SK-N-SH (cell line): ENCODE measurements around the gene KRCC1. TPM values are rescaled to one million over a fixed set of nuclear protein-coding genes. Genes with fewer than 3 reads are reported as not detected.
"Not testable (repeated sequence)": the region's sequence is repeated elsewhere in the genome, so short reads cannot be mapped to it uniquely, and the experiment has no call there.

Experiments
- CTCF ChIA-PET: fragments of 300-600, 350-600 bp; formaldehyde crosslinking; extraction: SDS; loops from one replicate; lab custom pipeline; 2021; lab: Yijun Ruan, JAX
- POLR2A ChIA-PET: fragments of 350-600 bp; sonication (Branson Sonifier 250); formaldehyde crosslinking; extraction: SDS; loops from one replicate; lab custom pipeline; 2020; ENCODE audit warnings: antibody characterized with exemption, inconsistent platforms; lab: Yijun Ruan, JAX
- DNase-seq: peaks from one replicate; pipeline ENCODE4 v3.0.0; 2012
- H2AFZ ChIP-seq: fragments of 200-600 bp; sonication (generic); 2 replicates; pipeline ENCODE4 v1.8.1; 2016; ENCODE audit warnings: antibody characterized with exemption, mild to moderate bottlenecking, low read depth
- H3F3A ChIP-seq: fragments of 200-600 bp; sonication (generic); replicated peaks from 2 replicates; pipeline ENCODE3; 2016; ENCODE audit warnings: antibody characterized with exemption, mild to moderate bottlenecking; ENCODE audit not compliant: insufficient read depth
- H3K27ac ChIP-seq, 2 experiments: fragments of 200-500 bp in 1 of 2; fragments of 200-600 bp in 1 of 2; sonication (Bioruptor generic) in 1 of 2; sonication (generic), shearing (Covaris generic) in 1 of 2; 2 replicates each; pipeline versions ENCODE4 v1.5.1 to v1.6.1; 2014 to 2016; ENCODE audit warnings: low read depth in 2 of 2, inconsistent platforms in 1 of 2, low read length in 1 of 2, mild to moderate bottlenecking in 1 of 2, mixed read lengths in 1 of 2
- H3K27me3 ChIP-seq: fragments of 200-600 bp; sonication (generic), shearing (Covaris generic); 2 replicates; pipeline ENCODE4 v1.6.1; 2016; ENCODE audit warnings: mixed run types; ENCODE audit not compliant: insufficient read depth
- H3K36me3 ChIP-seq, 2 experiments: fragments of 200-500 bp in 1 of 2; fragments of 200-600 bp in 1 of 2; sonication (Bioruptor generic) in 1 of 2; sonication (generic) in 1 of 2; replicated peaks in 1 of 2; 2 replicates each; pipeline versions ENCODE3 to v1.5.1; 2014 to 2016; ENCODE audit warnings: low read length in 1 of 2, mild to moderate bottlenecking in 1 of 2; ENCODE audit not compliant: insufficient read depth in 2 of 2, control insufficient read depth in 1 of 2
- H3K4me1 ChIP-seq, 2 experiments: fragments of 200-500 bp in 1 of 2; fragments of 200-600 bp in 1 of 2; sonication (Bioruptor generic) in 1 of 2; sonication (generic), shearing (Covaris generic) in 1 of 2; 2 replicates each; pipeline versions ENCODE4 v1.5.1 to v1.6.1; 2014 to 2016; ENCODE audit warnings: low read depth in 1 of 2, low read length in 1 of 2, mixed run types in 1 of 2; ENCODE audit not compliant: insufficient read depth in 2 of 2, control insufficient read depth in 1 of 2
- H3K4me2 ChIP-seq: fragments of 200-600 bp; sonication (generic), shearing (Covaris generic); 2 replicates; pipeline ENCODE4 v1.6.1; 2017; ENCODE audit warnings: mixed run types
- H3K4me3 ChIP-seq, 2 experiments: fragments of 200-500 bp in 1 of 2; fragments of 200-600 bp in 1 of 2; sonication (Bioruptor generic) in 1 of 2; sonication (generic), shearing (Covaris generic) in 1 of 2; 2 replicates each; pipeline versions ENCODE4 v1.5.1 to v1.8.1; 2014 to 2016; ENCODE audit warnings: low read depth in 2 of 2, inconsistent platforms in 1 of 2, low read length in 1 of 2, mild to moderate bottlenecking in 1 of 2, mixed read lengths in 1 of 2, moderate library complexity in 1 of 2
- H3K79me2 ChIP-seq: fragments of 200-600 bp; sonication (generic); 2 replicates; pipeline ENCODE4 v1.8.1; 2017; ENCODE audit warnings: mild to moderate bottlenecking; ENCODE audit not compliant: insufficient read depth
- H3K9ac ChIP-seq: fragments of 200-600 bp; sonication (generic); 2 replicates; pipeline ENCODE4 v1.6.1; 2017; ENCODE audit warnings: mixed run types
- H3K9me2 ChIP-seq: fragments of 200-600 bp; sonication (generic); 2 replicates; pipeline ENCODE4 v1.6.1; 2017; ENCODE audit warnings: mixed run types
- H3K9me3 ChIP-seq: fragments of 200-600 bp; sonication (generic); 2 replicates; pipeline ENCODE4 v1.6.1; 2017; ENCODE audit warnings: mixed run types, mild to moderate bottlenecking, moderate library complexity
- H4K20me1 ChIP-seq: fragments of 200-600 bp; sonication (generic); 2 replicates; pipeline ENCODE4 v1.6.1; 2017; ENCODE audit warnings: mild to moderate bottlenecking, mixed run types; ENCODE audit not compliant: insufficient read depth
- SMC3 ChIP-seq: IDR thresholded peaks from 2 replicates; pipeline ENCODE4 v1.6.1; 2012; ENCODE audit warnings: low read depth, low read length, improper control_type of control experiment
- WGBS: methylation state at CpG from one replicate; pipeline ENCODE4 v1.1.6; 2017; ENCODE audit warnings: low lambda C conversion rate; 5-methylcytosine and 5-hydroxymethylcytosine counted together
- polyA plus RNA-seq, 3 experiments: library from polyadenylated mRNA; depleted of rRNA; stranded (reverse); fragments of >200 nt; gene quantifications; 2 replicates each; pipeline ENCODE4 v1.2.3, GENCODE V29; 2012
- TF ChIP-seq, protein P1 (sequence below): IDR thresholded peaks from 2 replicates; pipeline ENCODE4 v1.6.1; 2012; ENCODE audit warnings: mild to moderate bottlenecking, low read depth, low read length, moderate library complexity
- TF ChIP-seq, protein P2 (sequence below): IDR thresholded peaks from 2 replicates; pipeline ENCODE4 v1.4.0; 2012; ENCODE audit warnings: low read depth, borderline replicate concordance
- TF ChIP-seq, protein P3 (sequence below): IDR thresholded peaks from 2 replicates; pipeline ENCODE4; 2012
- TF ChIP-seq, protein P4 (sequence below): IDR thresholded peaks from 2 replicates; pipeline ENCODE4 v1.4.0; 2012; ENCODE audit warnings: low read depth, borderline replicate concordance
- TF ChIP-seq, protein P5 (sequence below): fragments of 200-600 bp; sonication (generic); IDR thresholded peaks from 2 replicates; pipeline ENCODE4 v1.6.1; 2017; ENCODE audit warnings: antibody characterized with exemption, mild to moderate bottlenecking, moderate library complexity

The KRCC1 gene
- polyA plus RNA-seq, 1 of the 3 experiments (the other 2 are of a cell fraction): 10.7 TPM

DNA sequence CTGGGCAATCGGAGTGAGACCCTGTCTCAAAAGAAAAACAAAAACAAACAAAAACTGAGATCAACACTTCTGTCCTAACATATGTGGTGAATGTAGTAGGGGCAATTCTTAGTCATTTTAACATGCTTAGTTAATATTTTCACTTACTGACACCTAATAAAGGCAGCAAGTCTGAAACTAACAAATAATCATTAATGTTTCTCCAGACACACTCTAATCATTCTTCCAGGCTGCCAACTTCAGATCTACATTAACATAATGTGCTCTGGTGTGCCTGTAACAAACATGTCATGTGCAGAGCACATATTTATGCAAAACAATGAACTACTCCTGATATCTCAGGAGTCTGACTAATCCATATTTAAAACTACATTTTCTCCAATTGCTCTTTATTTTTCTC is 6.0 kb downstream of the KRCC1 start (continued):
- TF ChIP-seq, protein P1, sequence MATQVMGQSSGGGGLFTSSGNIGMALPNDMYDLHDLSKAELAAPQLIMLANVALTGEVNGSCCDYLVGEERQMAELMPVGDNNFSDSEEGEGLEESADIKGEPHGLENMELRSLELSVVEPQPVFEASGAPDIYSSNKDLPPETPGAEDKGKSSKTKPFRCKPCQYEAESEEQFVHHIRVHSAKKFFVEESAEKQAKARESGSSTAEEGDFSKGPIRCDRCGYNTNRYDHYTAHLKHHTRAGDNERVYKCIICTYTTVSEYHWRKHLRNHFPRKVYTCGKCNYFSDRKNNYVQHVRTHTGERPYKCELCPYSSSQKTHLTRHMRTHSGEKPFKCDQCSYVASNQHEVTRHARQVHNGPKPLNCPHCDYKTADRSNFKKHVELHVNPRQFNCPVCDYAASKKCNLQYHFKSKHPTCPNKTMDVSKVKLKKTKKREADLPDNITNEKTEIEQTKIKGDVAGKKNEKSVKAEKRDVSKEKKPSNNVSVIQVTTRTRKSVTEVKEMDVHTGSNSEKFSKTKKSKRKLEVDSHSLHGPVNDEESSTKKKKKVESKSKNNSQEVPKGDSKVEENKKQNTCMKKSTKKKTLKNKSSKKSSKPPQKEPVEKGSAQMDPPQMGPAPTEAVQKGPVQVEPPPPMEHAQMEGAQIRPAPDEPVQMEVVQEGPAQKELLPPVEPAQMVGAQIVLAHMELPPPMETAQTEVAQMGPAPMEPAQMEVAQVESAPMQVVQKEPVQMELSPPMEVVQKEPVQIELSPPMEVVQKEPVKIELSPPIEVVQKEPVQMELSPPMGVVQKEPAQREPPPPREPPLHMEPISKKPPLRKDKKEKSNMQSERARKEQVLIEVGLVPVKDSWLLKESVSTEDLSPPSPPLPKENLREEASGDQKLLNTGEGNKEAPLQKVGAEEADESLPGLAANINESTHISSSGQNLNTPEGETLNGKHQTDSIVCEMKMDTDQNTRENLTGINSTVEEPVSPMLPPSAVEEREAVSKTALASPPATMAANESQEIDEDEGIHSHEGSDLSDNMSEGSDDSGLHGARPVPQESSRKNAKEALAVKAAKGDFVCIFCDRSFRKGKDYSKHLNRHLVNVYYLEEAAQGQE: no peak
- TF ChIP-seq, protein P2, sequence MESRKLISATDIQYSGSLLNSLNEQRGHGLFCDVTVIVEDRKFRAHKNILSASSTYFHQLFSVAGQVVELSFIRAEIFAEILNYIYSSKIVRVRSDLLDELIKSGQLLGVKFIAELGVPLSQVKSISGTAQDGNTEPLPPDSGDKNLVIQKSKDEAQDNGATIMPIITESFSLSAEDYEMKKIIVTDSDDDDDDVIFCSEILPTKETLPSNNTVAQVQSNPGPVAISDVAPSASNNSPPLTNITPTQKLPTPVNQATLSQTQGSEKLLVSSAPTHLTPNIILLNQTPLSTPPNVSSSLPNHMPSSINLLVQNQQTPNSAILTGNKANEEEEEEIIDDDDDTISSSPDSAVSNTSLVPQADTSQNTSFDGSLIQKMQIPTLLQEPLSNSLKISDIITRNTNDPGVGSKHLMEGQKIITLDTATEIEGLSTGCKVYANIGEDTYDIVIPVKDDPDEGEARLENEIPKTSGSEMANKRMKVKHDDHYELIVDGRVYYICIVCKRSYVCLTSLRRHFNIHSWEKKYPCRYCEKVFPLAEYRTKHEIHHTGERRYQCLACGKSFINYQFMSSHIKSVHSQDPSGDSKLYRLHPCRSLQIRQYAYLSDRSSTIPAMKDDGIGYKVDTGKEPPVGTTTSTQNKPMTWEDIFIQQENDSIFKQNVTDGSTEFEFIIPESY: no peak
- TF ChIP-seq, protein P3, sequence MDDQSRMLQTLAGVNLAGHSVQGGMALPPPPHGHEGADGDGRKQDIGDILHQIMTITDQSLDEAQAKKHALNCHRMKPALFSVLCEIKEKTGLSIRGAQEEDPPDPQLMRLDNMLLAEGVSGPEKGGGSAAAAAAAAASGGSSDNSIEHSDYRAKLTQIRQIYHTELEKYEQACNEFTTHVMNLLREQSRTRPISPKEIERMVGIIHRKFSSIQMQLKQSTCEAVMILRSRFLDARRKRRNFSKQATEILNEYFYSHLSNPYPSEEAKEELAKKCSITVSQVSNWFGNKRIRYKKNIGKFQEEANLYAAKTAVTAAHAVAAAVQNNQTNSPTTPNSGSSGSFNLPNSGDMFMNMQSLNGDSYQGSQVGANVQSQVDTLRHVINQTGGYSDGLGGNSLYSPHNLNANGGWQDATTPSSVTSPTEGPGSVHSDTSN: no peak
- TF ChIP-seq, all 33 proteins: peak for 0

DNA sequence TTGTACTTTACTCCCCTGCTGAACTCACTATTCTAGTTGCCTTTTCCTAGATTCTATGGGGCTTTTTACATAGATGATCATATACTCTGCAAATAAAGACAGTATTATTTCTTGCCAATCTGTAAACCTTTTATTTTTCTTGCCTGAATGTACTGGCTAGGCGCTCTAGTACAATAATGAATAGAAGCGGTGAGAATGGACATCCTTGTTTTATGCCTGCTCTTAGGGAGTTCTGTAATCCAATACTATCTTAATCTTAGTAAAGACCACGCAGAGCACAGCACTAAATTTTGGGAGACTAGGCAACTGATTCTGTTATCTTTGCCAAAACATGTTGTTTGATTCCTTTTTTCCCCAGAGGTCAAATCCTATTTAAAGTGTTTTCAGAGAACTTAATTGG is 7.0 kb downstream of the KRCC1 start:
- no peak overlapping the region for H3K4me2 ChIP-seq
- no peaks in the 10 kb centered on the region for H3K27me3 ChIP-seq
- peaks cover 2 to 7% of the 10 kb centered on the region in 2 experiments for H3K4me1 ChIP-seq
- H3K79me2 ChIP-seq: peaks cover 97% of the 10 kb centered on the region
- no peaks in the 10 kb centered on the region for H3K9me3 ChIP-seq
- H3K9me2 ChIP-seq: no peaks in the 10 kb centered on the region
- no peak overlapping the region for H3K27ac ChIP-seq
- H3K36me3 ChIP-seq: peaks cover 15 to 67% of the 10 kb centered on the region in 2 experiments
- WGBS: 95% methylated on average over 3 of the region's 3 CpGs
- H3F3A ChIP-seq: peaks cover 17% of the 10 kb centered on the region
- CTCF ChIA-PET: interaction anchor here (1.7 to 4.1 kb wide), 2 partner anchors 12 to 111 kb away, joined by 3 to 18 read pairs; no protein-coding TSS in a partner anchor
- no peak overlapping the region for H3K4me3 ChIP-seq
- peaks cover 18% of the 10 kb centered on the region for H4K20me1 ChIP-seq
- TF ChIP-seq SMC3: no peak
- TF ChIP-seq, protein P4, sequence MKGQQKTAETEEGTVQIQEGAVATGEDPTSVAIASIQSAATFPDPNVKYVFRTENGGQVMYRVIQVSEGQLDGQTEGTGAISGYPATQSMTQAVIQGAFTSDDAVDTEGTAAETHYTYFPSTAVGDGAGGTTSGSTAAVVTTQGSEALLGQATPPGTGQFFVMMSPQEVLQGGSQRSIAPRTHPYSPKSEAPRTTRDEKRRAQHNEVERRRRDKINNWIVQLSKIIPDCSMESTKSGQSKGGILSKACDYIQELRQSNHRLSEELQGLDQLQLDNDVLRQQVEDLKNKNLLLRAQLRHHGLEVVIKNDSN: no peak
- TF ChIP-seq, protein P5, sequence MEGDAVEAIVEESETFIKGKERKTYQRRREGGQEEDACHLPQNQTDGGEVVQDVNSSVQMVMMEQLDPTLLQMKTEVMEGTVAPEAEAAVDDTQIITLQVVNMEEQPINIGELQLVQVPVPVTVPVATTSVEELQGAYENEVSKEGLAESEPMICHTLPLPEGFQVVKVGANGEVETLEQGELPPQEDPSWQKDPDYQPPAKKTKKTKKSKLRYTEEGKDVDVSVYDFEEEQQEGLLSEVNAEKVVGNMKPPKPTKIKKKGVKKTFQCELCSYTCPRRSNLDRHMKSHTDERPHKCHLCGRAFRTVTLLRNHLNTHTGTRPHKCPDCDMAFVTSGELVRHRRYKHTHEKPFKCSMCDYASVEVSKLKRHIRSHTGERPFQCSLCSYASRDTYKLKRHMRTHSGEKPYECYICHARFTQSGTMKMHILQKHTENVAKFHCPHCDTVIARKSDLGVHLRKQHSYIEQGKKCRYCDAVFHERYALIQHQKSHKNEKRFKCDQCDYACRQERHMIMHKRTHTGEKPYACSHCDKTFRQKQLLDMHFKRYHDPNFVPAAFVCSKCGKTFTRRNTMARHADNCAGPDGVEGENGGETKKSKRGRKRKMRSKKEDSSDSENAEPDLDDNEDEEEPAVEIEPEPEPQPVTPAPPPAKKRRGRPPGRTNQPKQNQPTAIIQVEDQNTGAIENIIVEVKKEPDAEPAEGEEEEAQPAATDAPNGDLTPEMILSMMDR: no peak
- TF ChIP-seq, all 33 proteins: peak for 0
- H3K9ac ChIP-seq: no peak overlapping the region
- no peak for DNase-seq
- POLR2A ChIA-PET: no interaction called here
- no peak overlapping the region for H2AFZ ChIP-seq

DNA sequence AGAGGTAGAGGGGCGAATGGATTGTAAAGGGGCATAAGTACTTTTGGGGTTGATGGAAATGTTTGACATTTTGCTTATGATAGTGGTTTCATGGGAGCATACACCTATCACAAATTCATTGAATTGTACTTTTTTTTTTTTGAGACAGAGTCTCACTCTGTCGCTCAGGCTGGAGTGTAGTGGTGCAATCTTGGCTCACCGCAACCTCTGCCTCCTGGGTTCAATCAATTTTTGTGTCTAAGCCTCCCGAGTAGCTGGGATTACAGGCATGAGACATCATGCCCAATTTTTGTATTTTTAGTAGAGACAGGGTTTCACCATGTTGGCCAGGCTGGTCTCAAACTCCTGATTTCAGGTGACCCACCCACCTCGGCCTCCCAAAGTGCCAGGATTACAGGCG is 10.0 kb downstream of the KRCC1 start:
- H3K4me3 ChIP-seq, H4K20me1 ChIP-seq, H3K27ac ChIP-seq, H3K9me2 ChIP-seq, H3K9ac ChIP-seq, H3K27me3 ChIP-seq, DNase-seq, H3K9me3 ChIP-seq, POLR2A ChIA-PET, H2AFZ ChIP-seq, H3K4me2 ChIP-seq, H3K4me1 ChIP-seq: not testable (repeated sequence)
- Histone ChIP-seq H3K36me3 (peaks cover 0 to 37% of the 10 kb centered on the region in 2 experiments), H3K79me2 (peaks cover 88% of the 10 kb centered on the region), H3F3A (peaks cover 13% of the 10 kb centered on the region)
- WGBS: 98% methylated on average over 6 of the region's 6 CpGs
- CTCF ChIA-PET: interaction anchor here (1.4 kb wide), 1 partner anchor 625 kb away, joined by 3 read pairs; no protein-coding TSS in a partner anchor
